HEK293 (cell line): ENCODE measurements around the gene TMEM174.

Source experiments
- CTCF ChIA-PET: fragments of 350-600 bp; formaldehyde crosslinking; extraction: SDS; loops from one replicate; lab custom pipeline; 2021; ENCODE audit warnings: antibody characterized with exemption; lab: Yijun Ruan, JAX
- POLR2A ChIA-PET: fragments of 300-600 bp; formaldehyde crosslinking; extraction: SDS; loops from one replicate; lab custom pipeline; 2020; ENCODE audit warnings: antibody characterized with exemption, inconsistent platforms; lab: Yijun Ruan, JAX
- H3K27ac ChIP-seq: fragments of 200-500 bp; sonication (Bioruptor generic); 2 replicates; pipeline ENCODE4 v1.5.1; 2014; ENCODE audit warnings: low read depth, low read length, control low read depth, inconsistent platforms; ENCODE audit errors: extremely low read depth
- H3K36me3 ChIP-seq, 2 experiments: fragments of 200-500 bp in 1 of 2; sonication (Bioruptor generic) in 1 of 2; 1 replicate in 1 of 2; 2 replicates in 1 of 2; pipeline ENCODE4 v1.5.1; 2014 to 2017; ENCODE audit warnings: inconsistent platforms in 2 of 2, low read length in 2 of 2; ENCODE audit not compliant: control insufficient read depth in 2 of 2, insufficient read depth in 1 of 2
- H3K4me1 ChIP-seq: fragments of 200-500 bp; sonication (Bioruptor generic); 2 replicates; pipeline ENCODE4 v1.5.1; 2014; ENCODE audit warnings: mild to moderate bottlenecking, low read length, inconsistent platforms; ENCODE audit not compliant: control insufficient read depth, insufficient read depth
- H3K4me3 ChIP-seq: 2 replicates; pipeline ENCODE4 v1.5.1; 2011; ENCODE audit warnings: low read depth, mild to moderate bottlenecking, control low read depth, low read length, moderate library complexity
- H3K9me3 ChIP-seq: fragments of 200-500 bp; sonication (Bioruptor generic); 2 replicates; pipeline ENCODE4 v1.5.1; 2014; ENCODE audit warnings: low read depth, low read length, inconsistent platforms; ENCODE audit not compliant: control insufficient read depth, insufficient read depth
- KLF1 ChIP-seq: fragments of 450-650 bp; formaldehyde crosslinking; IDR thresholded peaks from 2 replicates; pipeline ENCODE4 v1.5.1; 2016; ENCODE audit warnings: missing biosample characterization, missing genetic modification characterization
- KLF8 ChIP-seq: fragments of 450-650 bp; formaldehyde crosslinking; IDR thresholded peaks from 2 replicates; pipeline ENCODE4 v1.5.1; 2016; ENCODE audit warnings: missing biosample characterization, missing genetic modification characterization
- SP3 ChIP-seq: fragments of 450-650 bp; formaldehyde crosslinking; IDR thresholded peaks from 2 replicates; pipeline ENCODE4 v1.5.1; 2016; ENCODE audit warnings: missing biosample characterization, missing genetic modification characterization
- ZBTB1 ChIP-seq: fragments of 450-650 bp; formaldehyde crosslinking; IDR thresholded peaks from 2 replicates; pipeline ENCODE4 v1.5.1; 2016; ENCODE audit warnings: missing biosample characterization, missing genetic modification characterization
- ZBTB17 ChIP-seq: fragments of 450-650 bp; formaldehyde crosslinking; IDR thresholded peaks from 2 replicates; pipeline ENCODE4 v1.5.1; 2016; ENCODE audit warnings: missing biosample characterization, missing genetic modification characterization
- ZBTB8A ChIP-seq: fragments of 450-650 bp; formaldehyde crosslinking; IDR thresholded peaks from 2 replicates; pipeline ENCODE4 v1.5.1; 2016; ENCODE audit warnings: missing biosample characterization, missing genetic modification characterization
- ZFP41 ChIP-seq: fragments of 450-650 bp; formaldehyde crosslinking; IDR thresholded peaks from 2 replicates; pipeline ENCODE4 v1.5.1; 2016; ENCODE audit warnings: missing biosample characterization, missing genetic modification characterization, borderline replicate concordance
- ZNF140 ChIP-seq: fragments of 450-650 bp; formaldehyde crosslinking; IDR thresholded peaks from 2 replicates; pipeline ENCODE4 v1.5.1; 2016; ENCODE audit warnings: missing biosample characterization, missing genetic modification characterization
- ZNF2 ChIP-seq: fragments of 450-650 bp; formaldehyde crosslinking; IDR thresholded peaks from 2 replicates; pipeline ENCODE4 v1.5.1; 2016; ENCODE audit warnings: missing biosample characterization, missing genetic modification characterization
- ZNF266 ChIP-seq: fragments of 450-650 bp; formaldehyde crosslinking; IDR thresholded peaks from 2 replicates; pipeline ENCODE4 v1.5.1; 2016; ENCODE audit warnings: missing biosample characterization, missing genetic modification characterization, low read depth
- ZNF555 ChIP-seq: fragments of 450-650 bp; formaldehyde crosslinking; conservative IDR thresholded peaks from 2 replicates; pipeline ENCODE4 v1.5.1; 2017; ENCODE audit warnings: missing biosample characterization, mild to moderate bottlenecking, missing genetic modification characterization, inconsistent platforms
- ZNF701 ChIP-seq: fragments of 450-650 bp; formaldehyde crosslinking; IDR thresholded peaks from 2 replicates; pipeline ENCODE4 v1.5.1; 2016; ENCODE audit warnings: missing biosample characterization, missing genetic modification characterization
- ZNF768 ChIP-seq: fragments of 450-650 bp; formaldehyde crosslinking; IDR thresholded peaks from 2 replicates; pipeline ENCODE4 v1.5.1; 2018; ENCODE audit warnings: missing biosample characterization, mild to moderate bottlenecking, missing genetic modification characterization
- ZNF837 ChIP-seq: fragments of 450-650 bp; formaldehyde crosslinking; IDR thresholded peaks from 2 replicates; pipeline ENCODE4 v1.5.1; 2016; ENCODE audit warnings: missing biosample characterization, missing genetic modification characterization
- ZXDB ChIP-seq: fragments of 450-650 bp; formaldehyde crosslinking; IDR thresholded peaks from 2 replicates; pipeline ENCODE4 v1.5.1; 2016; ENCODE audit warnings: missing biosample characterization, missing genetic modification characterization
- TF ChIP-seq, protein P1 (sequence below): fragments of 450-650 bp; formaldehyde crosslinking; IDR thresholded peaks from 2 replicates; pipeline ENCODE4 v1.5.1; 2016; ENCODE audit warnings: missing biosample characterization, missing genetic modification characterization, borderline replicate concordance
- TF ChIP-seq, protein P2 (sequence below): fragments of 450-650 bp; formaldehyde crosslinking; IDR thresholded peaks from 2 replicates; pipeline ENCODE4; 2016; ENCODE audit warnings: missing biosample characterization, missing genetic modification characterization
- TF ChIP-seq, protein P3 (sequence below): sonication (generic); formaldehyde crosslinking; IDR thresholded peaks from 2 replicates; pipeline ENCODE4 v1.8.1; 2022; ENCODE audit warnings: mild to moderate bottlenecking, moderate library complexity, missing genetic modification reagents
- TF ChIP-seq, protein P4 (sequence below): fragments of 450-650 bp; formaldehyde crosslinking; IDR thresholded peaks from 2 replicates; pipeline ENCODE4 v1.5.1; 2017; ENCODE audit warnings: missing biosample characterization, missing genetic modification characterization
- TF ChIP-seq, protein P5 (sequence below): fragments of 450-650 bp; formaldehyde crosslinking; IDR thresholded peaks from 2 replicates; pipeline ENCODE4 v1.5.1; 2016; ENCODE audit warnings: missing biosample characterization, missing genetic modification characterization

The TMEM174 gene

DNA sequence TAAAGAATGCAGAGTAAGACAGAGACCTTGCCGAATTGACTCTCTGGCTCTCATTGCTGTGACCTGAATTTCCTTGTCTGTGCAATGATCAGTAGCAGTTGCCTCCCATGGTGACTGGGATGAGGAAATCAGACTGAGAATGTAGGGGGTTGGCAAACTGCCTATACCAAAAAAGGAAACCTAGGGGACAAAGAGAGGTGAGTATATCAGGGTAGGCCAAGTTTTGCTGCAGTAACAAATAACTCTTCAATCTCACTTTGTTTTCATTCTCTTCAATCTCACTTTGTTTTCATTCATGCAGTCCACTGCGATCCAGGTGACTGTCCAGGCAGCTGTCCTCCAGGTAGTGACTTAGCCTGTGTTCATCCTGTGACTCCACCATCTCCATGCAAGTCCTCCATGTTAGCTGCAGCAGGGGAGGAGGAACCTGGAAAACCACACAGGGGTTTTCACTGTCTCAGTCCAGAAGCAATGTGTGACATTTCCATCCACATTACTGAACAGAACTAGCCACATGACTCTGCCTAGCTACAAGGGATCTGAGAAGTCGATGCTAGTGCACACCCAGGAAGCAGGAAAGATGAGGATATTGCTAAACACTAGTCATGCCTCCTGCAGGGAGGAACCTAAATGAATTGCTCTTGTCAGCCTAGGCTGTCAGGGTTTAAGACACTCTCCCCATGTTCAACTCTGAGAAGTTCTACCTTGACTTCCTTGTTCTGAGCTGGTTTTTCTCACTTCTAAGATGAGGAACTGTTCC is 26.0 kb downstream of the TMEM174 start:
- TF ChIP-seq ZNF701 (tag by site-specific recombination) (no peak), KLF8 (no peak), ZBTB17 (tag by site-specific recombination) (no peak), ZFP41 (tag by site-specific recombination) (no peak), ZBTB1 (no peak)
- ChIA-PET POLR2A (no interaction called here), CTCF (no interaction called here)
- Histone ChIP-seq H3K4me1 (no peaks in the 10 kb centered on the region), H3K9me3 (no peaks in the 10 kb centered on the region), H3K27ac (no peak overlapping the region), H3K36me3 (no peaks in the 10 kb centered on the region), H3K4me3 (no peak overlapping the region)

DNA sequence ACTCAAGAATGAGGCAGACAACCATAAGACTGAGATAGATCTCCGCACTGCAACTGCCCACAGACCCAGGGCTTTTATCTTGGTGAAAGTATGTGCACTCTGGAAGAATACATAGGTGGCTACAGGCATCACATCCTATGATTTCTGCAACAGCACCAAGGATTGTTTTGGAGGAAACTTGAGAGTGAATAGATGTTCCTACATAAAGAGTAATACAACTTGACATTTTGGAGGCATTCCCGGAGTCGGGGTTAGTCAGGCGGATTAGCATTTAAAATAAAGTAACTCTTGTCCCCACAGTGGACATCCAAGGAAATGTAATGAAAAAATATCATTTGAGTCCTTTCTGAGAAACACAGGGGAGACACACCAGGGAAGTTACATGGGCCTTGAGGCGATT is 26.7 kb downstream of the TMEM174 start:
- ChIA-PET CTCF (interaction anchor here (2.4 kb wide), 1 partner anchor 16 kb away, joined by 27 read pairs; no protein-coding TSS in a partner anchor), POLR2A (no interaction called here)
- Histone ChIP-seq H3K27ac (no peak overlapping the region), H3K9me3 (no peaks in the 10 kb centered on the region), H3K4me3 (no peak overlapping the region), H3K36me3 (no peaks in the 10 kb centered on the region), H3K4me1 (no peaks in the 10 kb centered on the region)
- TF ChIP-seq ZNF837: no peak
- TF ChIP-seq, protein P1, sequence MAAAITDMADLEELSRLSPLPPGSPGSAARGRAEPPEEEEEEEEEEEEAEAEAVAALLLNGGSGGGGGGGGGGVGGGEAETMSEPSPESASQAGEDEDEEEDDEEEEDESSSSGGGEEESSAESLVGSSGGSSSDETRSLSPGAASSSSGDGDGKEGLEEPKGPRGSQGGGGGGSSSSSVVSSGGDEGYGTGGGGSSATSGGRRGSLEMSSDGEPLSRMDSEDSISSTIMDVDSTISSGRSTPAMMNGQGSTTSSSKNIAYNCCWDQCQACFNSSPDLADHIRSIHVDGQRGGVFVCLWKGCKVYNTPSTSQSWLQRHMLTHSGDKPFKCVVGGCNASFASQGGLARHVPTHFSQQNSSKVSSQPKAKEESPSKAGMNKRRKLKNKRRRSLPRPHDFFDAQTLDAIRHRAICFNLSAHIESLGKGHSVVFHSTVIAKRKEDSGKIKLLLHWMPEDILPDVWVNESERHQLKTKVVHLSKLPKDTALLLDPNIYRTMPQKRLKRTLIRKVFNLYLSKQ (tag by site-specific recombination): no peak
- no peak for TF ChIP-seq KLF1 (tag by site-specific recombination)
- no peak for TF ChIP-seq ZBTB17 (tag by site-specific recombination)

DNA sequence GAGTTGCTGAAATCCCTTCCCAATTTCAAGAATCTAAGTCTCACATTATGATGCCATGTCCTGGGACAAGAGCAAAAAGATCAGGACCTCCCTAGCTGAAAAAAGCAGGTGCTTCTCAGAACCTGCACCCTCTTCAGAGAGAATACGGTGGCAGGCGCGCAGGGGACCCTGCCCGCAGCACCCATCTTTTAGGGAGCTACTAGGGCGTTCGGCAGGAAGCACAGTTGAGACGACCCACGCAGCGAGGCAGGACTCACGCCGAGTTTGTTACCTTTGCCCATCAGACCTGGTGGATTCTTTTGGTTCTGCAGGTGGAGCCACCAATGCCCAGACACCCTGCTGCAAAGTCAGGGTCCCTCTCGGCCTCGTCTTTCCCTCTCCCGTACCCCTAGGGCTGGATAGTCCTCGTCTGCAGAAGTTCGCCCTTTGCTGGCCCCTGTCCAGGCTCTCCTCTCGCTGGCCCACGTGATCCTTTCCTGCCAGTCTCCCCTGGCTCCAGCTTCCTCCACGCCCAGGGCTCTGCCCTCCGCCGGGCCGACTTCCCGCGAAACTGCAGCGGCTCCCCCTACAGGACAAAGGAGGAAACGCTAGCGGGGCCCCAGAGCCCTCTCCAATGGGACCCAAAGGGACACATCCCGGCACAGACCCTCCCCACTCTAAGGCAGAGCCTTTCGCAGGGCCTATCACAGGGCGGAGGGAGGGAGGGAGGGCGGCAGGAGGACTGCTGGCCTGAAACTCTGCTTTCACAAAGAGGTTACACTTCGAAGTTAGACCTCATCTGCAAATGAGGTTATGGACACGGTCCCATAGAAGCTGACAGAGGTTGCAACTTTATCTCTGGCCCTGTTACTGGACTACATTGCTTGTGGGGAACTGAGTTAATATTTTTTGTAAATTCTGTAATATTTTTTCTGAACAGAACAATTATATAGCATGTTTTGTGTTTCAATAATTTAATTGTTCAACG is 28.8 kb downstream of the TMEM174 start:
- CTCF ChIA-PET: interaction anchor here (0.5 to 2.4 kb wide), 36 partner anchors 8 to 1357 kb away, joined by 3 to 27 read pairs (median 3); no protein-coding TSS in a partner anchor
- no peaks in the 10 kb centered on the region for H3K36me3 ChIP-seq
- H3K27ac ChIP-seq: no peak overlapping the region
- H3K9me3 ChIP-seq: no peaks in the 10 kb centered on the region
- H3K4me1 ChIP-seq: no peaks in the 10 kb centered on the region
- POLR2A ChIA-PET: interaction anchor here (0.7 to 1.7 kb wide), 3 partner anchors 13 to 246 kb away, joined by 4 to 6 read pairs (median 5); partner anchors contain the start of gene FCHO2
- peak overlapping the region; percentile 24 for H3K4me3 ChIP-seq
- TF ChIP-seq ZXDB (tag by site-specific recombination) (peak; percentile 30; the same call in 1 of the 2 replicates), ZNF555 (tag by site-specific recombination) (no peak), SP3 (tag by site-specific recombination) (peak; percentile 52; the same call in 1 of the 2 replicates), ZBTB8A (tag by site-specific recombination) (peak; percentile 90), ZNF2 (peak; percentile 94), ZNF140 (tag by site-specific recombination) (no peak), ZNF266 (tag by site-specific recombination) (no peak), ZNF768 (tag by site-specific recombination) (no peak)
- TF ChIP-seq, protein P2, sequence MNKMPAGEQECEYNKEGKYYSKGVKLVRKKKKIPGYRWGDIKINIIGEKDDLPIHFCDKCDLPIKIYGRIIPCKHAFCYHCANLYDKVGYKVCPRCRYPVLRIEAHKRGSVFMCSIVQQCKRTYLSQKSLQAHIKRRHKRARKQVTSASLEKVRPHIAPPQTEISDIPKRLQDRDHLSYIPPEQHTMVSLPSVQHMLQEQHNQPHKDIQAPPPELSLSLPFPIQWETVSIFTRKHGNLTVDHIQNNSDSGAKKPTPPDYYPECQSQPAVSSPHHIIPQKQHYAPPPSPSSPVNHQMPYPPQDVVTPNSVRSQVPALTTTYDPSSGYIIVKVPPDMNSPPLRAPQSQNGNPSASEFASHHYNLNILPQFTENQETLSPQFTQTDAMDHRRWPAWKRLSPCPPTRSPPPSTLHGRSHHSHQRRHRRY (tag by site-specific recombination): no peak
- TF ChIP-seq, protein P3, sequence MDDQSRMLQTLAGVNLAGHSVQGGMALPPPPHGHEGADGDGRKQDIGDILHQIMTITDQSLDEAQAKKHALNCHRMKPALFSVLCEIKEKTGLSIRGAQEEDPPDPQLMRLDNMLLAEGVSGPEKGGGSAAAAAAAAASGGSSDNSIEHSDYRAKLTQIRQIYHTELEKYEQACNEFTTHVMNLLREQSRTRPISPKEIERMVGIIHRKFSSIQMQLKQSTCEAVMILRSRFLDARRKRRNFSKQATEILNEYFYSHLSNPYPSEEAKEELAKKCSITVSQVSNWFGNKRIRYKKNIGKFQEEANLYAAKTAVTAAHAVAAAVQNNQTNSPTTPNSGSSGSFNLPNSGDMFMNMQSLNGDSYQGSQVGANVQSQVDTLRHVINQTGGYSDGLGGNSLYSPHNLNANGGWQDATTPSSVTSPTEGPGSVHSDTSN (CRISPR knock-in tag): 0 out of 2 replicates have a peak, but pooled peaks have one; percentile 59
- TF ChIP-seq, protein P4, sequence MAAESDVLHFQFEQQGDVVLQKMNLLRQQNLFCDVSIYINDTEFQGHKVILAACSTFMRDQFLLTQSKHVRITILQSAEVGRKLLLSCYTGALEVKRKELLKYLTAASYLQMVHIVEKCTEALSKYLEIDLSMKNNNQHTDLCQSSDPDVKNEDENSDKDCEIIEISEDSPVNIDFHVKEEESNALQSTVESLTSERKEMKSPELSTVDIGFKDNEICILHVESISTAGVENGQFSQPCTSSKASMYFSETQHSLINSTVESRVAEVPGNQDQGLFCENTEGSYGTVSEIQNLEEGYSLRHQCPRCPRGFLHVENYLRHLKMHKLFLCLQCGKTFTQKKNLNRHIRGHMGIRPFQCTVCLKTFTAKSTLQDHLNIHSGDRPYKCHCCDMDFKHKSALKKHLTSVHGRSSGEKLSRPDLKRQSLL: peak; percentile 90
- TF ChIP-seq, protein P5, sequence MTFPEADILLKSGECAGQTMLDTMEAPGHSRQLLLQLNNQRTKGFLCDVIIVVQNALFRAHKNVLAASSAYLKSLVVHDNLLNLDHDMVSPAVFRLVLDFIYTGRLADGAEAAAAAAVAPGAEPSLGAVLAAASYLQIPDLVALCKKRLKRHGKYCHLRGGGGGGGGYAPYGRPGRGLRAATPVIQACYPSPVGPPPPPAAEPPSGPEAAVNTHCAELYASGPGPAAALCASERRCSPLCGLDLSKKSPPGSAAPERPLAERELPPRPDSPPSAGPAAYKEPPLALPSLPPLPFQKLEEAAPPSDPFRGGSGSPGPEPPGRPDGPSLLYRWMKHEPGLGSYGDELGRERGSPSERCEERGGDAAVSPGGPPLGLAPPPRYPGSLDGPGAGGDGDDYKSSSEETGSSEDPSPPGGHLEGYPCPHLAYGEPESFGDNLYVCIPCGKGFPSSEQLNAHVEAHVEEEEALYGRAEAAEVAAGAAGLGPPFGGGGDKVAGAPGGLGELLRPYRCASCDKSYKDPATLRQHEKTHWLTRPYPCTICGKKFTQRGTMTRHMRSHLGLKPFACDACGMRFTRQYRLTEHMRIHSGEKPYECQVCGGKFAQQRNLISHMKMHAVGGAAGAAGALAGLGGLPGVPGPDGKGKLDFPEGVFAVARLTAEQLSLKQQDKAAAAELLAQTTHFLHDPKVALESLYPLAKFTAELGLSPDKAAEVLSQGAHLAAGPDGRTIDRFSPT (tag by site-specific recombination): peak; percentile 96
